ENCODE measurements around the gene NFIA.

DNA sequence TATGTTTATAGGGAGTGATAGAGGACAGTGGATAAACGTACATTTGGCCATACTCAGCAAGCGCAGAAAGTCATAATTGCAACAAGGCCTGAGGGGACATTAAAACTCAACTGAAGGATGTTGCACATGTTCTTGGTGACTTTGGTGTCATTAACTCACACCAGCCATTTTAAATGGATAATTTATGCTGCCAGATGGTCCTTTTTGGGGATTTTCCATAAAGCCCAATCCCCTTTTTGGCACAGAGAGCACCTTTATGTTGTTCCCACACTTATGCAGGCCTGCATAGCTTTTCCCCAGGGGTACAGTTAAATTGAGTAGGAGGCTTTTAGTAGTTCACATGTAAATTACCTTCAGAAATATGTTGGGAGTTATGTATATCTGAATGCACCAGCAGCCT, 279.6 kb downstream of the NFIA start:
- TF ChIP-seq, protein P1, sequence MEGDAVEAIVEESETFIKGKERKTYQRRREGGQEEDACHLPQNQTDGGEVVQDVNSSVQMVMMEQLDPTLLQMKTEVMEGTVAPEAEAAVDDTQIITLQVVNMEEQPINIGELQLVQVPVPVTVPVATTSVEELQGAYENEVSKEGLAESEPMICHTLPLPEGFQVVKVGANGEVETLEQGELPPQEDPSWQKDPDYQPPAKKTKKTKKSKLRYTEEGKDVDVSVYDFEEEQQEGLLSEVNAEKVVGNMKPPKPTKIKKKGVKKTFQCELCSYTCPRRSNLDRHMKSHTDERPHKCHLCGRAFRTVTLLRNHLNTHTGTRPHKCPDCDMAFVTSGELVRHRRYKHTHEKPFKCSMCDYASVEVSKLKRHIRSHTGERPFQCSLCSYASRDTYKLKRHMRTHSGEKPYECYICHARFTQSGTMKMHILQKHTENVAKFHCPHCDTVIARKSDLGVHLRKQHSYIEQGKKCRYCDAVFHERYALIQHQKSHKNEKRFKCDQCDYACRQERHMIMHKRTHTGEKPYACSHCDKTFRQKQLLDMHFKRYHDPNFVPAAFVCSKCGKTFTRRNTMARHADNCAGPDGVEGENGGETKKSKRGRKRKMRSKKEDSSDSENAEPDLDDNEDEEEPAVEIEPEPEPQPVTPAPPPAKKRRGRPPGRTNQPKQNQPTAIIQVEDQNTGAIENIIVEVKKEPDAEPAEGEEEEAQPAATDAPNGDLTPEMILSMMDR (IDR thresholded peaks at IDR 0.05) = no peak
- TF ChIP-seq POLR2A (IDR thresholded peaks at IDR 0.05; ENCODE audit: low read depth) (no peak), POLR2AphosphoS5 (IDR thresholded peaks at IDR 0.05) (no peak)

Measured in esophagus muscularis mucosa (tissue), 3 donors.